Brain pericyte (primary cell): ENCODE measurements around the gene KLKB1.

Experiments
- DNase-seq: peaks from one replicate; pipeline ENCODE4 v3.0.0-alpha.2; 2012; ENCODE audit warnings: low read depth, low spot score

KLKB1 gene

GRCh38 chr4:186227221-186227620 is at the start of gene KLKB1:
KLKB1 (plus strand) TSS chr4:186227507; CDS start chr4:186228196, 689 bp downstream.
- DNase-seq = peak; percentile 61

- DNase-seq = no peak
Measured at GRCh38 chr4:186188107-186188506, 39.2 kb upstream of the KLKB1 start.

- DNase-seq = no peak
Measured at GRCh38 chr4:186189656-186190055, 37.7 kb upstream of the KLKB1 start.

GRCh38 chr4:186190581-186191199 is 36.6 kb upstream of the KLKB1 start:
- DNase-seq = no peak

GRCh38 chr4:186191200-186192065 is 35.9 kb upstream of the KLKB1 start, which contains the start of gene CYP4V2:
CYP4V2 (plus strand) TSS chr4:186191567; CDS start chr4:186191824, 257 bp downstream.
- DNase-seq = no peak

GRCh38 chr4:186192066-186192612 is 35.2 kb upstream of the KLKB1 start:
- no peak for DNase-seq

- no peak for DNase-seq
Measured at GRCh38 chr4:186193851-186194250, 33.5 kb upstream of the KLKB1 start.

- no peak for DNase-seq
Measured at GRCh38 chr4:186196063-186196462, 31.2 kb upstream of the KLKB1 start.

GRCh38 chr4:186200516-186200915 is 26.8 kb upstream of the KLKB1 start:
- DNase-seq = no peak

- no peak for DNase-seq
Measured at GRCh38 chr4:186201010-186201409, 26.3 kb upstream of the KLKB1 start.

GRCh38 chr4:186201535-186202230 is 25.6 kb upstream of the KLKB1 start:
- DNase-seq = no peak

GRCh38 chr4:186202490-186203140 is 24.7 kb upstream of the KLKB1 start:
- no peak for DNase-seq

GRCh38 chr4:186203406-186203805 is 23.9 kb upstream of the KLKB1 start:
- DNase-seq = no peak

- no peak for DNase-seq
Measured at GRCh38 chr4:186204103-186204559, 23.2 kb upstream of the KLKB1 start.

- DNase-seq = no peak
Measured at GRCh38 chr4:186204686-186205085, 22.6 kb upstream of the KLKB1 start.

- no peak for DNase-seq
Measured at GRCh38 chr4:186205156-186205555, 22.2 kb upstream of the KLKB1 start.

GRCh38 chr4:186216465-186217024 is 10.8 kb upstream of the KLKB1 start:
- peak; percentile 50 for DNase-seq

GRCh38 chr4:186217733-186218293 is 9.5 kb upstream of the KLKB1 start:
- DNase-seq = no peak

GRCh38 chr4:186221624-186222023 is 5.7 kb upstream of the KLKB1 start:
- no peak for DNase-seq

GRCh38 chr4:186225848-186226247 is 1.5 kb upstream of the KLKB1 start:
- DNase-seq = no peak
